Left lung (tissue), 10 donors: Measurements from ENCODE around the gene PTPRM. TPM values are rescaled to one million over a fixed set of nuclear protein-coding genes. Genes with fewer than 3 reads are reported as not detected.

ENCODE experiments used
- ATAC-seq: fragments of 200-7000 bp; cut with Tn5 transposase; one replicate; pipeline ENCODE4 v1.9.1; 2020; ENCODE audit warnings: moderate library complexity
- DNase-seq, 4 donors: peaks; one replicate each; pipeline ENCODE4 v3.0.0-alpha.2; 2013 to 2020
- H3K27ac ChIP-seq, 2 donors: fragments of 200-600 bp; sonication (generic) in 1 of 2; one replicate each; pipeline versions ENCODE4 v1.5.0 to v1.8.0; 2020 to 2021
- H3K27me3 ChIP-seq, 2 donors: fragments of 200-600 bp; sonication (generic) in 1 of 2; one replicate each; pipeline versions ENCODE4 v1.5.0 to v1.8.0; 2020 to 2021
- H3K36me3 ChIP-seq, 2 donors: fragments of 200-600 bp; sonication (generic) in 1 of 2; one replicate each; pipeline versions ENCODE4 v1.5.0 to v1.8.0; 2020 to 2021
- H3K4me1 ChIP-seq, 2 donors: fragments of 200-600 bp; one replicate each; pipeline ENCODE4 v1.8.0; 2021
- H3K4me3 ChIP-seq, 2 donors: fragments of 200-600 bp; sonication (generic) in 1 of 2; one replicate each; pipeline versions ENCODE4 v1.5.0 to v1.8.0; 2020 to 2021; ENCODE audit warnings: mild to moderate bottlenecking in 1 of 2
- H3K9me3 ChIP-seq, 2 donors: fragments of 200-600 bp; sonication (generic) in 1 of 2; one replicate each; pipeline versions ENCODE4 v1.5.0 to v1.8.0; 2020 to 2021
- intact Hi-C, 2 donors: fragments of 100-400 bp; cut with DNase I; formaldehyde crosslinking; loops; one replicate each; pipeline versions ENCODE4 v1.11.2 to v1.14.2; 2022
- polyA plus RNA-seq, 6 donors: library from polyadenylated mRNA; unstranded; fragments of 120-200 nt; gene quantifications; one replicate each; pipeline ENCODE4 v1.2.1, GENCODE V29; 2013; ENCODE audit not compliant: insufficient read length in 6 of 6
- total RNA-seq, 2 donors: library from RNA; stranded (reverse); fragmentation: NEBNext Ultra II Directional; extraction: Animal tissue kit (Norgen Biotek cat#: 25700); gene quantifications; one replicate each; pipeline ENCODE4 v1.2.1, GENCODE V29; 2021
- TF ChIP-seq, protein P1 (sequence below), 2 donors: fragments of 200-600 bp; sonication (generic) in 1 of 2; IDR thresholded peaks; one replicate each; pipeline versions ENCODE4 v1.5.0 to v1.8.0; 2021; ENCODE audit warnings: antibody characterized with exemption in 2 of 2
- donor health status: DM: no; HTN: yes; CAD: no.
- donor health status: DM: no; HTN: no; CAD: no.

The PTPRM gene
- total and polyA plus RNA-seq, 8 donors: 76.4 to 99.6 (median 90.1) TPM

- no peak for ATAC-seq
- no peak for DNase-seq
- TF ChIP-seq, protein P1, sequence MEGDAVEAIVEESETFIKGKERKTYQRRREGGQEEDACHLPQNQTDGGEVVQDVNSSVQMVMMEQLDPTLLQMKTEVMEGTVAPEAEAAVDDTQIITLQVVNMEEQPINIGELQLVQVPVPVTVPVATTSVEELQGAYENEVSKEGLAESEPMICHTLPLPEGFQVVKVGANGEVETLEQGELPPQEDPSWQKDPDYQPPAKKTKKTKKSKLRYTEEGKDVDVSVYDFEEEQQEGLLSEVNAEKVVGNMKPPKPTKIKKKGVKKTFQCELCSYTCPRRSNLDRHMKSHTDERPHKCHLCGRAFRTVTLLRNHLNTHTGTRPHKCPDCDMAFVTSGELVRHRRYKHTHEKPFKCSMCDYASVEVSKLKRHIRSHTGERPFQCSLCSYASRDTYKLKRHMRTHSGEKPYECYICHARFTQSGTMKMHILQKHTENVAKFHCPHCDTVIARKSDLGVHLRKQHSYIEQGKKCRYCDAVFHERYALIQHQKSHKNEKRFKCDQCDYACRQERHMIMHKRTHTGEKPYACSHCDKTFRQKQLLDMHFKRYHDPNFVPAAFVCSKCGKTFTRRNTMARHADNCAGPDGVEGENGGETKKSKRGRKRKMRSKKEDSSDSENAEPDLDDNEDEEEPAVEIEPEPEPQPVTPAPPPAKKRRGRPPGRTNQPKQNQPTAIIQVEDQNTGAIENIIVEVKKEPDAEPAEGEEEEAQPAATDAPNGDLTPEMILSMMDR (IDR thresholded peaks at IDR 0.05): no peak
- Histone ChIP-seq H3K36me3 (no peaks in the 10 kb centered on the region), H3K27me3 (no peaks in the 10 kb centered on the region), H3K4me1 (no peaks in the 10 kb centered on the region), H3K4me3 (no peak overlapping the region), H3K9me3 (no peaks in the 10 kb centered on the region), H3K27ac (no peak overlapping the region)
- intact Hi-C loops: no loop called here
These were observed 680.6 kb downstream of the PTPRM start for GRCh38 chr18:8247700-8248099.

GRCh38 chr18:8248576-8248975 is 681.5 kb downstream of the PTPRM start:
- ATAC-seq (no peak), DNase-seq (no peak)
- H3K27me3 ChIP-seq: no peaks in the 10 kb centered on the region
- H3K9me3 ChIP-seq: no peaks in the 10 kb centered on the region
- H3K27ac ChIP-seq: no peak overlapping the region
- no peak overlapping the region for H3K4me3 ChIP-seq
- TF ChIP-seq, protein P1 (IDR thresholded peaks at IDR 0.05): no peak
- H3K36me3 ChIP-seq: no peaks in the 10 kb centered on the region
- intact Hi-C loops: no loop called here
- no peaks in the 10 kb centered on the region for H3K4me1 ChIP-seq

GRCh38 chr18:8249811-8250210 is 682.7 kb downstream of the PTPRM start:
- TF ChIP-seq, protein P1 (IDR thresholded peaks at IDR 0.05): no peak
- Histone ChIP-seq H3K4me3 (no peak overlapping the region), H3K27ac (no peak overlapping the region), H3K9me3 (no peaks in the 10 kb centered on the region), H3K4me1 (no peaks in the 10 kb centered on the region), H3K36me3 (no peaks in the 10 kb centered on the region), H3K27me3 (no peaks in the 10 kb centered on the region)
- ATAC-seq (no peak), DNase-seq (no peak)
- intact Hi-C loops: no loop called here

GRCh38 chr18:8252371-8252770 is 685.3 kb downstream of the PTPRM start:
- no peak for ATAC-seq
- Histone ChIP-seq H3K9me3 (no peaks in the 10 kb centered on the region), H3K4me1 (no peaks in the 10 kb centered on the region), H3K36me3 (no peaks in the 10 kb centered on the region), H3K4me3 (no peak overlapping the region), H3K27ac (no peak overlapping the region), H3K27me3 (no peaks in the 10 kb centered on the region)
- intact Hi-C loops: no loop called here
- TF ChIP-seq, protein P1 (IDR thresholded peaks at IDR 0.05): no peak
- no peak for DNase-seq

- DNase-seq: no peak
- H3K27ac ChIP-seq: no peak overlapping the region
- H3K9me3 ChIP-seq: no peaks in the 10 kb centered on the region
- TF ChIP-seq, protein P1 (IDR thresholded peaks at IDR 0.05): no peak
- intact Hi-C loops: no loop called here
- H3K36me3 ChIP-seq: no peaks in the 10 kb centered on the region
- H3K4me1 ChIP-seq: no peaks in the 10 kb centered on the region
- no peak for ATAC-seq
- H3K27me3 ChIP-seq: no peaks in the 10 kb centered on the region
- H3K4me3 ChIP-seq: no peak overlapping the region
These were observed 686.8 kb downstream of the PTPRM start for GRCh38 chr18:8253944-8254343.
